Astrocyte of the hippocampus (primary cell): ENCODE measurements around the gene S100A6.
"Not testable (repeated sequence)": the region's sequence is repeated elsewhere in the genome, so short reads cannot be mapped to it uniquely, and the experiment has no call there.

ENCODE experiments used
- DNase-seq: peaks from one replicate; pipeline ENCODE4 v3.0.0; 2011; ENCODE audit warnings: low read depth, low spot score

Gene S100A6

GRCh38 chr1:153563991-153564390 is 28.2 kb upstream of the S100A6 start:
- DNase-seq, result no peak

- DNase-seq, result no peak
Measured at GRCh38 chr1:153563483-153563901, 27.7 kb upstream of the S100A6 start.

- not testable (repeated sequence) for DNase-seq
Measured at GRCh38 chr1:153562021-153562420, 26.2 kb upstream of the S100A6 start.

DNA sequence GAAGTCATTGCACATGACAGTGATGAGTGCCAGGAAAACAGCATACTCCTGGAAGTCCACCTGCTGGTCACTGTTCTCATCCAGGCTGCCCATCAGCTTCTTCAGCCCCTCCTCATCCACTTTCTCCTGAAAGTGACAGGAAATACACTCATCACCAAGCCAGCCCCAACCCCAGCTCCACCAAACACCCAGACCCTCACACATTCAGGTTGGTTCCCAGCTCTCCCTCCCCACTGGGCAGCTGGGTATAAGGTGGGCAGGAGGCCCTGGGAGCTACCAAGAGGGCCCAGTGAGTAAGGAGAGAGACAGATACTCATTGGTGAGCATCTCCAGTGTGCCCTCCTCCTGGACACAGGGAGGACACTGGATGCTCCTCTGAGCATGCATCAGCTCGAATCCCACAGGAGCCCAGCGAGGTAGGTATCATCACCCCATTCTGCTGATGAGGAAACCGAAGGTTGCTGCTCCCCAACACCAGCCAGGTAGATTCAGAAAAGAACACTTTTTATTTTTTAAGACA is 25.7 kb upstream of the S100A6 start:
- DNase-seq, result no peak

DNA sequence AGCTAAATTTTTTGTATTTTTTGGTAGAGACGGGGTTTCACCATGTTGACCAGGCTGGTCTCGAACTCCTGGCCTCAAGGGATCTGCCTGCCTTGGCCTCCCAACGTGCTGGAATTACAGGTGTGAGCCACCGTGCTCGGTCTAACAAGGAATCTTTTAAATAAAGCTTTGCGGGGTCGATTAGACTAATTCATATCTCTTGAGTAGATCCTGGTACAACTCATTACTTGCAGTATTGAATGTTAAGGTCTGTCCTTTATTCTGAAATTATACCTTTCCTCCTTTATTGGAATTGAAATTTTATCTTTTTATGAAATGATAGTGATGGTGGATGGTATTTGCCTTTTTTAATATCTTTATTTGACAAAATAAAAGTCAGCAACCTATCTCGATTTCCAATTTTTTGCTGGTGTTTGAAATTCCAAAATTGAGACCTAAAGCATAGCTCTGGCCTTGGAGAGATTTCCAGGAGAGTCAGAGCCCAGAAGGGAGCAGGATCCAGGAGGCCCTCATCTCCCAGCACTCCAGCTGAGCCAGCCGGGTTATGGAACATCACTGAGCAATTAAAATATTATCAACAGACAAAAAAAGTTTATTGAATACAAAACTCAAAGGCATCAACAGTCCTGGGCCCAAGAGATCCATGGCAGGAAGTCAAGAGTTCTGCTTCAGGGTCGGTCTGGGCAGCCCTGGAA is 25.1 kb upstream of the S100A6 start:
- no peak for DNase-seq

- no peak for DNase-seq
Measured at GRCh38 chr1:153560241-153560640, 24.4 kb upstream of the S100A6 start.

GRCh38 chr1:153557877-153558276 is 22.1 kb upstream of the S100A6 start:
- no peak for DNase-seq

GRCh38 chr1:153556348-153556747 is 20.6 kb upstream of the S100A6 start:
- no peak for DNase-seq

DNA sequence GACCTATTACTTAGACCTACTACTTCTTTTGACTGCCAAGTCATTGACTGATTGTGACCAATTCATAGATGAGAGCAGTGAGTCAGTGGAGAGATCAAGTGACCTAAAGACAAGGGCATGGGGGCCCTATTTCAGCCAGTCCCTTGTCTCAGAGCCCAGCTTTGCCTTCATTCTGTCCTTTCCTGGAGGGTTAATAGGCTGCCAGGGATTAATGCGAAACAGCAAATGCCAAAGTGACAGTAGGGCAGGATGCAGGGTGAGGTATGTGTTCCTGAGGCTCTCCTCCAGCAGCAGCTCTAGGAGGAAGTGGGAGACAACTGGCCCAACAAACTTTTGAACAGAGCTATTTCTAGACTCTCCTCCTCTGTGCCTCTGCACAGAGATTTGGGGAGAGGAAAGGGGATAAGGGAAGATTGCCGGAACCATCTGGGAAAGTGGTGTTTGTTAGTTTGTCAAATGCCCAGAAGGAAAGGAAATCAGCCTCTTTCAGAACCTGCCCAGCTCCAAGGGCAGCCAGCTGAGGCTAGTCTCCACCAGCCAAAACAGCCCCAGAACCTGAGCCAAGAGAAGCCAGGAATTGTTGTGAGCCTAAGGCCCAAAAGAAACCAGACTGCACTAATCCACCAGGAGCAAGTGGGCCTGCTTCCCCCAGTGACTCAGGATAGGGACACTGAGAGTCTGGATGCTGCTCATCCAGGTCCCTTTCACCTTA is 18.2 kb upstream of the S100A6 start:
- no peak for DNase-seq

GRCh38 chr1:153553096-153553495 is 17.3 kb upstream of the S100A6 start:
- no peak for DNase-seq

GRCh38 chr1:153552335-153552734 is 16.5 kb upstream of the S100A6 start:
- no peak for DNase-seq

- DNase-seq, result no peak
Measured at GRCh38 chr1:153550827-153551500, 15.2 kb upstream of the S100A6 start.

GRCh38 chr1:153550398-153550758 is 14.6 kb upstream of the S100A6 start:
- DNase-seq, result no peak

- no peak for DNase-seq
Measured at GRCh38 chr1:153549741-153550397, 14.1 kb upstream of the S100A6 start.

- DNase-seq, result peak; percentile 94
Measured at GRCh38 chr1:153548722-153549688, 13.2 kb upstream of the S100A6 start, which contains the start of gene S100A3. Gene S100A3, minus strand, starts transcription at chr1:153549258. Its CDS starts 773 bp downstream, at chr1:153548485.

DNA sequence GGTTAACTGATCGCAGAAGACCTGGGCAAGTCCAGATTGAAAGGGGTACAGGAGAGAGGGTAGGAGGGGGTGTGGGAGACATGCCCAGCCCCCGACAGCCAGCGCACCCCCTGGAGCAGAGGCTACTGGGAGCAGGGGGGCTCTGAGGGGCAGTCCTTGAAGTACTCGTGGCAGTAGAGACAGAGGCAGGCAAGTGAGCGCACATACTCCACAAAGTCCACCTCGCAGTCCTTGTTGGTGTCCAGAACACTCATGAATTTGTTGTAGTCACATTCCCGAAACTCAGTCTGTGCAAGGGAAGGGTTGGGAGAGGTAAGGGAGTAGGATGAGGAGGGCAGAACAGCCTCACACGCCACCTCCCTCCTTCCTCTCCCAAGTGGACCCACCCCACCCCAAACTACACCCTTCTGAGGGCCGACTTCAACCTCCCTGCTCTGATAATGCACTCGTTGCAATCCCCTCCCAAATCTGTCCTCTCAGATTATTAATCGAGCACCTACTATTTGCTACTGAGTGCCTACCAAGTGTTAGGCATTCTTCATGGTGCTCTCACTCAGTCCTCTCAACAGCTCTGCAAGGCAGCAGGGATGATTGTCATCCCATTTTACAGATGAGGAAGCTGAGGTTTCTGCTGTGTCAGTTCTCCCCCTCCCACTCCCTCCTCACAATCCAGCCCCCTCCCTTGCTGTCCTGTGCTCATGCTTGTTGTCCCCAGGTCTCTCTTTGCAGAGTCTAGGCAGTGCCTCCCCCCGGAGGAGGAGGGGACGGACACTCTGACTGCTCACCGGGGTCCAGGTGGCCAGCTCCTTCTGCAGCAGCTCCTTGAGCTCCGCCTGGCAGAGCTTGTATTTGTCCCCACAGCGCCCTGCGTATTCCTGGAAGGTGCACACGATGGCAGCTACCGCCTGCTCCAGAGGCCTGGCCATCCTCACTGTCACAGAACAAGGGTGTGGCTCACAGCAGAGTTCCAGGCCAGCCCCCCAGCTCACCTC is 12.1 kb upstream of the S100A6 start:
- DNase-seq, result no peak

GRCh38 chr1:153546796-153547559 is 11.2 kb upstream of the S100A6 start:
- DNase-seq, result no peak

DNA sequence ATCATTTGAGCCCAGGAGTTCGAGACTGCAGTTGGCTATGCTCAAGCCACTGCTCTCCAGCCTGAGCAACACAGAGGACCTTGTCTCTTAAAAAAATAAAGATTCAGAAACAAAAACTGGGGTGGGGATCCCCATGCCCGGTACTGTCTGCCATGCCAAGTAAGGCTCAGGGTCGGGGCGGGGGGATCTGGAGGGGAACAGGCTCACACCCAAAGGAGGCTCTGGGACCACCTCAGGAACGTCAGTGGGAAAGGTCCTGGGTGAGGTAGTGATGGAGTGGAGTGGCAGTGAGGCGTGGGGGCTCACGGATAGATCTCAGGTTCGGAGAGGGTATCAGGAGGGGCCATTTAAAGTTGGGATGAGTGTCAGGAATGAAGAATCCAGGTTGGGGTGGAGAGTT is 10.6 kb upstream of the S100A6 start:
- no peak for DNase-seq
